Measurements from ENCODE around the gene RAB6A.
"Not testable (repeated sequence)": the region's sequence is repeated elsewhere in the genome, so short reads cannot be mapped to it uniquely, and the experiment has no call there.

RAB6A gene

GRCh38 chr11:73716153-73717056 lies 44.5 kb downstream of the RAB6A start:
- no peak for DNase-seq

GRCh38 chr11:73715541-73715940 lies 45.3 kb downstream of the RAB6A start:
- DNase-seq, result no peak

GRCh38 chr11:73710964-73711363 lies 49.9 kb downstream of the RAB6A start:
- no peak for DNase-seq

- no peak for DNase-seq
These were observed 55.8 kb downstream of the RAB6A start for GRCh38 chr11:73705053-73705452.

- no peak for DNase-seq
These were observed 66.9 kb downstream of the RAB6A start for GRCh38 chr11:73693899-73694525.

GRCh38 chr11:73680687-73681086 lies 80.2 kb downstream of the RAB6A start:
- no peak for DNase-seq

- DNase-seq, result not testable (repeated sequence)
These were observed 84.3 kb downstream of the RAB6A start for GRCh38 chr11:73676552-73676951.

- DNase-seq, result no peak
These were observed 89.2 kb downstream of the RAB6A start for GRCh38 chr11:73671701-73672100.

- no peak for DNase-seq
These were observed 90.1 kb downstream of the RAB6A start for GRCh38 chr11:73670808-73671207.

GRCh38 chr11:73667891-73668290 lies 93.0 kb downstream of the RAB6A start:
- no peak for DNase-seq

GRCh38 chr11:73664877-73665276 lies 96.0 kb downstream of the RAB6A start:
- DNase-seq, result no peak

- no peak for DNase-seq
These were observed 97.0 kb downstream of the RAB6A start for GRCh38 chr11:73663604-73664495.

- DNase-seq, result no peak
These were observed 98.3 kb downstream of the RAB6A start for GRCh38 chr11:73662445-73663157.

- DNase-seq, result peak; percentile 93
These were observed 99.7 kb downstream of the RAB6A start for GRCh38 chr11:73661035-73661628.

GRCh38 chr11:73660497-73661034 lies 100.3 kb downstream of the RAB6A start:
- peak; percentile 40 for DNase-seq

- DNase-seq, result no peak
These were observed 100.9 kb downstream of the RAB6A start for GRCh38 chr11:73659961-73660360.

GRCh38 chr11:73656985-73657384 lies 103.9 kb downstream of the RAB6A start:
- no peak for DNase-seq

GRCh38 chr11:73655686-73656085 lies 105.2 kb downstream of the RAB6A start:
- no peak for DNase-seq

GRCh38 chr11:73654482-73655021 lies 106.3 kb downstream of the RAB6A start:
- no peak for DNase-seq

- DNase-seq, result no peak
These were observed 106.9 kb downstream of the RAB6A start for GRCh38 chr11:73653996-73654395.

- DNase-seq, result no peak
These were observed 107.9 kb downstream of the RAB6A start for GRCh38 chr11:73652856-73653559.

Measured in femur (tissue), 1 donor.